PFSK-1 (cell line): ENCODE measurements around the gene MRTFA.

Experiments used
- POLR2AphosphoS5 ChIP-seq: IDR thresholded peaks from 2 replicates; pipeline ENCODE4 v1.6.1; 2012; ENCODE audit warnings: low read depth, mild to moderate bottlenecking, control low read depth, low read length, moderate library complexity
- REST ChIP-seq, 2 experiments: IDR thresholded peaks; 2 replicates each; pipeline versions ENCODE4 v1.6.1 to v1.8.0; 2011 to 2012; ENCODE audit warnings: low read depth in 2 of 2, low read length in 2 of 2, control low read depth in 1 of 2, inconsistent platforms in 1 of 2, mild to moderate bottlenecking in 1 of 2, moderate library complexity in 1 of 2; ENCODE audit not compliant: insufficient read depth in 1 of 2
- SIN3A ChIP-seq: IDR thresholded peaks from 2 replicates; pipeline ENCODE4 v1.6.1; 2012; ENCODE audit warnings: mild to moderate bottlenecking, low read length, moderate library complexity, borderline replicate concordance; ENCODE audit not compliant: insufficient read depth

DNA sequence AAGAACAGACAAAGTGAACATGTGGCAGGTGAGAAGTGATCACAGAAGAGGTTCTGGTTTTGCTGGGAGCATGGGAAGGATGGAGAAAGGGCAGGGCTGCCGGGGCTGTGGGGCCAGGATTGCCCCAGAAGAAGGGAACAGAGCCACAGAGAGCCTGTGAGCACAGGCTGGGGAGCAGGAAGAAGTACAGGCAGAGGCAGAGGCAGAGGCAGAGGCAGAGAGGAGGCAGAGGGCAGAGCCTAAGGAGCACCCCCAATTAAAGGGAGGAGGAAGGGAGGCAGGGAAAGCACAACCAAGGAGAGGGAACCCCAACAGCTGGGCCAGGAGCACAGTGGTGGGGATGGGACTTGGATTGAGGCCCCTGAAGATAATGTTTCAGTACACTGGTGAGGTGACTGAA lies 214.6 kb downstream of the MRTFA start:
- TF ChIP-seq REST (IDR thresholded peaks at IDR 0.05; ENCODE audit: insufficient read depth in 1 of 2, low read depth in 2 of 2, low read length in 2 of 2) (no peak), SIN3A (no peak), POLR2AphosphoS5 (no peak)
